Neural cell (in vitro differentiated cells): ENCODE data around the gene LCLAT1.

Experiments used
- EP300 ChIP-seq: fragments of 450-650 bp; conservative IDR thresholded peaks from 2 replicates; pipeline ENCODE4 v1.6.1; 2014; ENCODE audit warnings: antibody characterized with exemption, mild to moderate bottlenecking, moderate library complexity; ENCODE audit not compliant: poor library complexity, severe bottlenecking
- EZH2 ChIP-seq: fragments of 200-600, 300-800 bp; shearing (Covaris generic), sonication (generic); IDR thresholded peaks from 2 replicates; pipeline ENCODE4 v1.6.1; 2014; ENCODE audit warnings: antibody characterized with exemption, low read length, borderline replicate concordance, mild to moderate bottlenecking; ENCODE audit not compliant: insufficient read depth, poor library complexity, severe bottlenecking
- POLR2AphosphoS5 ChIP-seq: IDR thresholded peaks from 2 replicates; pipeline ENCODE4 v1.6.1; 2012
- RAD21 ChIP-seq: fragments of 450-650 bp; conservative IDR thresholded peaks from 2 replicates; pipeline ENCODE4 v1.6.1; 2014; ENCODE audit warnings: antibody characterized with exemption, mild to moderate bottlenecking, moderate library complexity
- TF ChIP-seq, protein P1 (sequence below): fragments of 450-650 bp; IDR thresholded peaks from 2 replicates; pipeline ENCODE4 v1.5.1; 2014; ENCODE audit warnings: antibody characterized with exemption, mild to moderate bottlenecking, moderate library complexity; ENCODE audit not compliant: poor library complexity, severe bottlenecking
- TF ChIP-seq, protein P2 (sequence below): IDR thresholded peaks from 2 replicates; pipeline ENCODE4 v1.6.1; 2012; ENCODE audit warnings: borderline replicate concordance

DNA sequence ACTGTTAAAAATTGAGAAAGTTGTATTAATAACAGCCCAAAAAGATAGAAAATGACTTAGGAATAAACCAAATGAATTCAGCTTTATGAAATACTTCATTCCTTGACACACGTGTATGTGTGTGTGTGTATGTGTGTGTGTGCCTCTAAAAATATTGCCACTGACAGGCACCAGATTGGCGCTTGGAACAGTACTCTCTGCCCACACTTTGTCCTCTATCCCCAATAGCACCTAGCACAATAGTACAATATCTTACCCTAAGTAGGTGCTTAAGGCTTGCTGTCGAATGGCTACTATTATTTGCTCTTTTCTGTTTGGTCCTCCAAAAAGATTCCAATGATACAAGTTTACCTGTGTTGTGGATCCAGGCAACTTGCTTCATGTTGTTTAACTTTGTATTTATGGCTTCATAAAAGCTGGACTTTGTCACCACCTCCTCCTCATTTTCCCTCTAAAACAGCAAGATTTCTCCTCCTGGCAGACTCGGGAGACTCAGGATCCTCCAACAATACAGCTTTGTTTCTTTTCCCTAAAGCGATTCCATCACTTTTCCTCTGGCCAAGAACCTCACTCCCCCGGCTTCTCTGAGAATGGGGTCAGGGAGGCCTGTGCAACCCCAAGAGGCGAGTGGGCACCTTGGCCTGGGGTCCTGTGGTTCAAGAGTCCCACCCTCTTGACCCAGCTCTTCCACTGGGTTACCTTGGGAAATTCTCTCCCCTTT lies 43.3 kb upstream of the LCLAT1 start:
- TF ChIP-seq RAD21 (no peak), POLR2AphosphoS5 (no peak), EZH2 (no peak), EP300 (no peak)
- TF ChIP-seq, protein P1, sequence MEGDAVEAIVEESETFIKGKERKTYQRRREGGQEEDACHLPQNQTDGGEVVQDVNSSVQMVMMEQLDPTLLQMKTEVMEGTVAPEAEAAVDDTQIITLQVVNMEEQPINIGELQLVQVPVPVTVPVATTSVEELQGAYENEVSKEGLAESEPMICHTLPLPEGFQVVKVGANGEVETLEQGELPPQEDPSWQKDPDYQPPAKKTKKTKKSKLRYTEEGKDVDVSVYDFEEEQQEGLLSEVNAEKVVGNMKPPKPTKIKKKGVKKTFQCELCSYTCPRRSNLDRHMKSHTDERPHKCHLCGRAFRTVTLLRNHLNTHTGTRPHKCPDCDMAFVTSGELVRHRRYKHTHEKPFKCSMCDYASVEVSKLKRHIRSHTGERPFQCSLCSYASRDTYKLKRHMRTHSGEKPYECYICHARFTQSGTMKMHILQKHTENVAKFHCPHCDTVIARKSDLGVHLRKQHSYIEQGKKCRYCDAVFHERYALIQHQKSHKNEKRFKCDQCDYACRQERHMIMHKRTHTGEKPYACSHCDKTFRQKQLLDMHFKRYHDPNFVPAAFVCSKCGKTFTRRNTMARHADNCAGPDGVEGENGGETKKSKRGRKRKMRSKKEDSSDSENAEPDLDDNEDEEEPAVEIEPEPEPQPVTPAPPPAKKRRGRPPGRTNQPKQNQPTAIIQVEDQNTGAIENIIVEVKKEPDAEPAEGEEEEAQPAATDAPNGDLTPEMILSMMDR, result no peak
- TF ChIP-seq, protein P2, sequence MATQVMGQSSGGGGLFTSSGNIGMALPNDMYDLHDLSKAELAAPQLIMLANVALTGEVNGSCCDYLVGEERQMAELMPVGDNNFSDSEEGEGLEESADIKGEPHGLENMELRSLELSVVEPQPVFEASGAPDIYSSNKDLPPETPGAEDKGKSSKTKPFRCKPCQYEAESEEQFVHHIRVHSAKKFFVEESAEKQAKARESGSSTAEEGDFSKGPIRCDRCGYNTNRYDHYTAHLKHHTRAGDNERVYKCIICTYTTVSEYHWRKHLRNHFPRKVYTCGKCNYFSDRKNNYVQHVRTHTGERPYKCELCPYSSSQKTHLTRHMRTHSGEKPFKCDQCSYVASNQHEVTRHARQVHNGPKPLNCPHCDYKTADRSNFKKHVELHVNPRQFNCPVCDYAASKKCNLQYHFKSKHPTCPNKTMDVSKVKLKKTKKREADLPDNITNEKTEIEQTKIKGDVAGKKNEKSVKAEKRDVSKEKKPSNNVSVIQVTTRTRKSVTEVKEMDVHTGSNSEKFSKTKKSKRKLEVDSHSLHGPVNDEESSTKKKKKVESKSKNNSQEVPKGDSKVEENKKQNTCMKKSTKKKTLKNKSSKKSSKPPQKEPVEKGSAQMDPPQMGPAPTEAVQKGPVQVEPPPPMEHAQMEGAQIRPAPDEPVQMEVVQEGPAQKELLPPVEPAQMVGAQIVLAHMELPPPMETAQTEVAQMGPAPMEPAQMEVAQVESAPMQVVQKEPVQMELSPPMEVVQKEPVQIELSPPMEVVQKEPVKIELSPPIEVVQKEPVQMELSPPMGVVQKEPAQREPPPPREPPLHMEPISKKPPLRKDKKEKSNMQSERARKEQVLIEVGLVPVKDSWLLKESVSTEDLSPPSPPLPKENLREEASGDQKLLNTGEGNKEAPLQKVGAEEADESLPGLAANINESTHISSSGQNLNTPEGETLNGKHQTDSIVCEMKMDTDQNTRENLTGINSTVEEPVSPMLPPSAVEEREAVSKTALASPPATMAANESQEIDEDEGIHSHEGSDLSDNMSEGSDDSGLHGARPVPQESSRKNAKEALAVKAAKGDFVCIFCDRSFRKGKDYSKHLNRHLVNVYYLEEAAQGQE, result no peak
